Superior temporal gyrus (tissue), 1 donor: ENCODE results near the gene NUDT4.
"Not testable (repeated sequence)": the region's sequence is repeated elsewhere in the genome, so short reads cannot be mapped to it uniquely, and the experiment has no call there.

ENCODE experiments used
- DNase-seq: peaks from one replicate; pipeline ENCODE4 v3.0.0-alpha.2; 2016; ENCODE audit errors: extremely low spot score

The NUDT4 gene

DNA sequence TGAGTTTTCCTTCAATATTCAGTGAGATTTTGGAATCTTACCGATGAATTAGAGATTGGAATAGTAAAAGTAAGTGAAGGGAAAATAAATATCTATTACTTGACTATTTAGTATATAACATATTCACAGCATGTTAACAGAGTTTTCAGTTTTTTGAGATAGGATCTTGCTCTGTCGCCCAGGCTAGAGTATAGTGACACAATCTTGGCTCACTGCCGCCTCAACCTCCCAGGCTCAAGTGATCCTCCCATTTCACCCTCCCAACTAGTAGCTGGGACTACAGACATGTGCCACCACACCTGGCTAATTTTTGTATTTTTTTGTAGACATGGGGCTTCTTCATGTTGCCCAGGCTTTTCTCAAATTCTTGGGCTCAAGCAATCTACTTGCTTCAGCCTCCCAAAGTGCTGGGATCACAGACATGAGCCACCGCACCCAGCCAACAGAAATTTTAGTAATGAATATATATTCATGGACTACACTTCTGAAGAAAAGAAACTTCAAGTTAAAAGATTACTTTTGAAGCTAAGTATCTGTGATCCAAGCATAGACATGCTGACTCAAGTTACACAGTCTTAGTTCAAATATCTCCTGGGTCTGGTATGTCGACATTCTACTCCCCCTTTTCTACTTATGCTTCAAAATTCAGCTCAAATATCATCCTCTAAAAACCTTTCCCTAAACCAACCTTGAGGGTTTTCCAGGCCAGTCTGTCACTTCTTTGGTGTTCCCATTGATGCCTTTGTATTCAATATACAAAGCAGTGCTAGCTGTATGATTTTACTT lies 50.2 kb downstream of the NUDT4 start:
- no peak for DNase-seq

DNA sequence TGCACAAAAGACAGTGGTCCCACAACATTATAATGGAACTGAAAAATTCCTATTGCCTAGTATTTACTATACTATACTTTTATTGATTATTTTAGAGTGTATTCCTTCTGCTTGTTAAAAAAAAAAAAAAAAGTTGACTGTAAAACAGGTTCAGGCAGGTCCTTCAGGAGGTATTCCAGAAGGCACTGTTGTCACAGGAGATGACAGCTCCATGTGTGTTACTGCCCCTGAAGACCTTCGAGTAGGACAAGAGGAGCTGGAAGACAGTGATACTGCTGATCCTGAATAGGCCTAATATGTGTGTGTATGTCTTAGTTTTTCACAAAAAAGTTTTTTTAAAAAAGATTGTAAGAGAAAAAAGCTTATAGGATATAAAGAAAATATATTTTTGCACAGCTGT lies 51.7 kb downstream of the NUDT4 start:
- no peak for DNase-seq

DNA sequence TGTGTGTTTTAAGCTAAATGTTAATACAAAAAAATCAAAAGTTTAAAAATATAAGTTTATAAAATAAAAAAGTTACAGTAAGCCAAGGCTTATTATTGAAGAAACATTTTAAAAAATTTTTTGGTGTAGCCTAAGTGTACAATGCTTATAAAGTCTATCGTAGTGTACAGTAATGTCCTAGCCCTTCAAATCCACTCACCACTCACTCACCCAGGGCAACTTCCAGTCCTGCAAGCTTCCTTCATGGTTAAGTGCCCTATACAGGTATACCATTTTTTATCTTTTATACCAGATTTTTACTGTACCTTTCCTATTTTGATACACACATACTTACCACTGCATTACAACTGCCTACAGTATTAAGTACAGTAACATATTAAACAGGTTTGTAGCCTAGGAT lies 52.1 kb downstream of the NUDT4 start:
- no peak for DNase-seq

DNA sequence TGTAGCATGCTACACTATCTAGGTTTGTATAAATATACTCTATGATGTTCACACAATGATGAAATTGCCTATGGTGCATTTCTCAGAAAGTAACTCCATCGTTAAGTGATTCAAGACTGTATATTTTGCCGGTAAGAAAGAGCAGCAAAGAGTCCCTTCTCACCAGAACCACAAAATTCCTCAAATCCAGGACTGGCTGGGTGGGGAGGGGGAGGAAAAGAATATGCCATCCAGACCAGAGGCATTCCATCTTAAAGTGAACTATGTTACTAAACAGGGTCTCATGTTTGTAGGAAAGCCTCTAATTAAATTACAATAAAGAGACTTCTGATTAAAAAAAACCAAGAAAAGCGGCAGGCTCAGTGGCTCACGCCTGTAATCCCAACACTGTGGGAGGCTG lies 52.6 kb downstream of the NUDT4 start:
- no peak for DNase-seq

DNA sequence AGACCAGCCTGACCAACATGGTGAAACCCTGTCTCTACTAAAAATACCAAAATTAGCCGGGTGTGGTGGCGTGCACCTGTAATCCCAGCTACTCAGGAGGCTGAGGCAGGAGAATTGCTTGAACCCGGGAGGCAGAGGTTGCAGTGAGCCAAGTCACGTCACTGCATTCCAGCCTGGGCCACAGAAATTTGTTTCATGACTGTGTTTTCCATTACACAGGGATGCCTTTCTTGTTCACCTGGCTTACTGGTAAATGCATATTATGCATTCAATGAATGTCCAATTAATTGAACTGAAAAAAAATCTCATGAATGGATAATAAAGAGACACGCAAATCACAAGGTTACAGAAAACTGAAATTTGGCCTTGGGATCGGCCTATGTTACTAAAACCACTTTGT lies 54.3 kb downstream of the NUDT4 start:
- DNase-seq = not testable (repeated sequence)

DNA sequence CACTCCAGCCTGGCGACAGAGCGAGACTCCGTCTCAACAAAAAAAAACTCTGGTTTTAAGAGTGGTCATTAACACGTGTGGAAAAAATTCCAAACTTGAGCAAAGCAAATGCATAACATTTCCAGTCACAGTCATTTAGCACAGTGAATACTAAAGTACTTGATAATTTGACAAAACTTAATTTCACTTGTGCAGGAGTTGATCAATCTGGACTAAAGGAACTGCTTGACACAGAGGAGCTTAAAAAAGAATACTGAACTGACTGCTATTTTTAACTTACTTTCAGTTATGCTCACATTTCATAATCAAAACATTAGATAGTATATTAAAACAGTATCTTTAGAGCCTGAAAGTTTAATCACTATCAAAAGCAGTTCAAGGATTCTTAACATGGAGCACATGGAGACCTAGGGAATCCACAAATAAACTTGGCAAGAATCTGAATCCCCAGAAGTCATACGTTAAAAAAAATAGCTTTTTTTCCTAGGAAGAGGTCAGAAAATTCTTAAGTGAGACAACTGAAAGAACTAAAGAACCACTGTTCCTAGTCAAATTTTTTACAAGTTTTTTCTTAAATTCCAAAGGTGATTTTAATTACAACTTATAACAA lies 56.6 kb downstream of the NUDT4 start:
- no peak for DNase-seq

DNA sequence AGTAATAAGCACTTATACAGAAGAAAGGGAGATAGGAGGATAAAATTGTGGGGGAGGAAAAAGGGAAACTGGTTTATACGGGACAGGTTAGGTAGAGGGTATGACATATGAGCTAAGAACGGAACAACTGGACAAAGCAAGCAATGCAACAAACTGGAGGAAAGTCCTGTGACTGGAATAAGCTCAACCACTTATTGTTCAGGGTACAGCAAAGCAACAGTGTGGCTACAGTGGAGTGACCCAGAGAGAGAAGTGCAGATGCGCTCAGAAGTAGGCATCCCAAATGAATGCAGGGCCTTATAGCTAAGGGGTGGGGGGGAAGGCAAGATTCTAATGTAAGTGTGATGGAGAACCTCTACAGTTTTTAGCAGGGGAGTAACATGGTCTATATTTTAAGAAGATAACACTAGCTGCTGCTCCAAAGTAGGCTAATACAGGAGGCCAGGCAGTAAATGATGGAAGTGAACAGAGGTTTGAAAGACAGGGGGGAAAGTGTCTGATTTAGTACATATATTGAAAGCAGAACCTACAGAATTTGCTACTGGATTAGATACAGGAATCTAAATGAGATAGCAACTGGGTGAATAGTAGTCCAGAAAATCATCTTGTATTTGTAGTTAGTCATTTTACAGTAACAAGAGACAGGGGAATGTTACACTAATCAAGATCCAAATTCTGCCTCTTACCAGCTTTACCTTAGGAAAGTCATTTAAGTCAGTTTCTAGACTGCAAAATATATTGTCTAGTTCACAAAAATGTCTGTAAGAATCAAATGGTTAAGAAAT lies 60.7 kb downstream of the NUDT4 start:
- DNase-seq = no peak

- DNase-seq = no peak
Observed at GRCh38 chr12:93440043-93440835, 62.5 kb downstream of the NUDT4 start.

DNA sequence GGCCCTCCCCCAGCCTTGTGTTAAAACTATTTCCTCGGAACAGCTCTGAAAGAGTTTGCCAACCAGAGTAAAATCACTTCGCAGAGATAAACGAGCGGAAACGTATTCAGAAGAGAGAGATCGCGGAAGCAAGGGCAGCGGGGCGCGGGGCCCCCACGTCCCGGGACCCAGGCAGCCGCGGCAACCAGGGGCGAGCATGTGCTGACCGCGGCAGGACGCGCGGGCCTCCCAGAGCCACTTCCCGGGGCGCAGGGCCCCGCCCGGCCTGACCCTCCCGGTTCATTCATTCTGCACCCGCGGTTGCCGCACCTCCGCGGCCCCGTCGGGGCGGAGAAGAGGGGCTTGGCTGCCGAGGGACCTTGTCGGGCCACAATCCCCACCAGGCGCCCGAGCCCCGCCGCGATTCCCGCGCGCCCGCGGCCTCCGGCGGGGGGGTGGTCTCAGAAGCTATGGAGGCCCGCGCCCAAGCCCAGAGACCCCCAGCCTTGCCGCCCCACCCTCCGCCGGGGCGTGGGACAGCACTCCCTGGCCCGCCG lies 63.4 kb downstream of the NUDT4 start:
- no peak for DNase-seq

GRCh38 chr12:93441617-93442410 lies 64.1 kb downstream of the NUDT4 start, which contains the start of gene UBE2N:
UBE2N (minus strand) TSS chr12:93441947; CDS start chr12:93441884, 63 bp downstream.
- DNase-seq = peak; percentile 93

DNA sequence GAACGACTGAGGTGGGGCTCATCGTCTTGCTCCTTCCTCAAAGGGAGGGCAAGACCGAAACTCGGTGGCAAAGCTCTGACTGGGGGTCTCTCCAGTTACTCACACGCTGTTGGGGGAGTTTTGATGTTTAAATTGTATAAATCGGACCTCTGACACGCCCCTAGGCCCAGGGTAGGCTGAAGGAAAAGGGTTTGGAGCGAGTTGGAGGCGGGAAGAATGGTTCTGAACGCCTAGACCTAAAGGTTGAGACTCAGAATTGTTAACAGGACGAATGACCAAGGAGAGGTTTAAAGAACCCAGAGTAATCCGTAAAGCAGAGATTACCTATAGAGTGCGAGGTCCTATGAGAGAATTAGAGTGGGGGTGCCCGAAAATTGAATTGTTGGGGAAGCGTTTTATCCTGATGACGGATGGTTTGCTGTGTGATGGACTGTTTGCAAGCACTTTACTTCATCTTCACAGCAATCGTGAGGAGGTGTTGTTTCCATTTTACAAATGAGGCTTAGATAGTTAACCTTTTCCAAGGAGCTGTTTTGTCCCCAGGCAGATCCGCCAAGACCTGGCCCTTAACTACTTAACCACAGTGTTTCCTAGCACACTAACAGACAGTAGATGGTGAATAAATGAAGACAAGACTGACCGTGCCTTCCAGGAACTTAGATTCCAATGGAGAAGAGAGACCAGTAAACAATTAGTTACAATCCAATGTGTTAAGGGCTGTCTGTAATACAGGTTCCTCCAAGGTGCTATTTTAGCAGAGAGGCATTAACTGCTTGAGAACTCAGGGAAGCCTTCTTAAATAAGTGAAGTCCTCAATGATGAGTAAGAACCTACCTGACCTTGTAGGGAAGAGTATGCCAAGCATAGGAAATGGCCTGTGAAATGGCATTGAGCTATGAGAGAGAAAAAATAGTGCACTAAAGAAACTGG lies 65.0 kb downstream of the NUDT4 start:
- DNase-seq = no peak

DNA sequence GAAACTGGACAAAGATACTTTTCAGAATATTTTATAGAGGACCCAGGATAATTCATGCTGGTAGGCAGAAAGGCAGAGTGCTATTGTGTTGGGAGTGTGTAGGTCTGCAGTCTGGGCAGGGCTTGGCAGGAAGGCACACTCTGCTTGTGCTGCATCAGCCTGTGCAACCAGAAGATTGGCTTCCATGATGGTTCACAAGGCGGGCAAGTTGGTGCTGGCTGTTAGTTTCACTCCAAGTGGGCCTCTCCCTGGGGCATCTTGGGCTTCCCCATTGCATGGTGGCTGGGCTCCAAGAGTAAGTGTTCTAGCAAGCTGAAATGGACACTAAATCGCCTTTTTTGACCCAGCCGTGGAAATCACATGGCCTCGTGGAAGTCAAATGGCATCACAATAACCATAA lies 65.9 kb downstream of the NUDT4 start:
- DNase-seq = no peak

DNA sequence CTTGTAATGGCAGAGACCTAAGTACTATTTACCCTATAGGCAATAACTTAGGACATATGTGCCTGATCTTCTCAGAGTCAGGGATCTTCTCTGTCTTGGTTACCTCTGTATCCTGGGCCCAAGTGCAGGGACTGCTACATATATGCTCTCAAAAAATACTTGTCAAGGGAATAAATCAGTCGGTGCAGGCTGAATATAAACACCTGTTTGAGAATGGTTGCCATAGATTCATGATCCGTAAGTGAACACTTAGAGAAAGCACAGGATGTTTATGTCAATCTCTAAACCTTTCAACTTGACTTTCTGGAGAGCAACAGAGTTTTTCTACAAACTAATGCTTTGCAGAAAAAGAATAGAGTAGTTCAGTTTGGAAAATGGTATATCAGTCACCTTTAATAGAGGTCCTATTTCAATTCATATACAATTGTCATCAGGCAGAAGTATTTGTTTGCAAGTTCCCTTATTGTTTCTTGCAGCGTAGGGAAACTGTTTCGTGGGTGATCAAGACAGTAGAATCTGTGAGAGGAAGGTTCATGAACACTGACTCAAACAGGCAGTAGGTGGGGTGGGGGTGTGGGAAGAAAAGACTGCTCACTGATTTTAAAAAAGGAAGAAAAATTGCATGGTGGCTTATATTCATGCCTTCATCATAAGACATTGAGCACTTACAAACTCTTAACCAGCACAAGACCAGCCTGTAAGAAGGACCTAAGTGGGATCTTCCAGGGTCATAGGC lies 70.0 kb downstream of the NUDT4 start:
- DNase-seq = no peak

- no peak for DNase-seq
Observed at GRCh38 chr12:93448796-93449195, 71.1 kb downstream of the NUDT4 start.

DNA sequence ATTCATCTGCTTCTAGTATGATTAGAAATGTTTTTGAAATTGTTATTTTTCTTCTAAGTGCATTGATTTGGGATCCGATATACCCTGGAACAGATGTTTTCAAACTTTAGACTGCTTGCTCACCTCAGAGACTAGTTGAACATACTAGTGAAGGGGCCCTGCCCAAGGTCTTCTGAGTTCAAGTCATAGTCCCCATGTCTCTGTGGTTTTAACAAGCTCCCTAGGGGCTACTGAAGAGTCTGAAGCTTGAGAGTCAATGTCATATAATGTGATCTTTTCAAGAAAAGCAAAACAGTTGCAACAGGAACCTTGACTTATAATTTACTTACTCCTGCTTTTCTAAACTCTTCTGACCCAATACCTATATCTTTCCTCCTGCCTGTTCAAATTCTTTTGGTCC lies 71.6 kb downstream of the NUDT4 start:
- no peak for DNase-seq

DNA sequence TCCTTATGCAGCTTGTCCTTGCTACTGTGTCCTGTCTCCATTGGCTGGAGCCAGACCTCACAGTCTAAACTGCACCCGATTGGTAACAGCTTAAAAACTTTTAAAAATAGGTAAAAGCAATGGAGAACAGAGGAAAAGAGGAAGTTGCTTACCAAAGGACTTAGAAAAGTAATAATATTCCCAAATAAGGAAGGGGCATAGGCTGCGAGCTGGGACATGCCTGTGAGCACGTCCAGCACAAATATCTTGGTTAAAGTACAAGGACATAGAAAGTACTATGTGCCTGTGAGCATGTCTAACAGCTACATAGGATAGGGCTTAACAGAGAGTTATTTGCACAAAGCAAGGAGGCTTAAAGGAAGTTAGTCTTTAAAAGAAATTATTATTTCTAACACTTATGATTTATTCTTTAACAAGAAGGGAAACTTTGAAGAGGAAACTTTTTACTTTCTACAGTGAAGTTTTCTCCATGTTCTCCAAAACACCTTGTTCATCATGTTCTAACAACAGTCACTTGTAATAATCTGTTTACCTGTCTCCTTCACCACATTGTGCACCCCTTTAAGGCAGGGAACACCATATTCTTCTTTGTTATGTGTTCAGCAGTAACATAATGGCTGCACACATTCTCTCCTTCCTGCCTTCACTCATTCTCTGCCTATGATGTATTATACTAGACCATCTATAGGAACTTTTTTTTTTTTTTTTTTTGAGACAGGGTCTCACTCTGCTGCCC lies 73.9 kb downstream of the NUDT4 start:
- no peak for DNase-seq

- DNase-seq = no peak
Observed at GRCh38 chr12:93453633-93454032, 75.9 kb downstream of the NUDT4 start.

- no peak for DNase-seq
Observed at GRCh38 chr12:93456077-93456476, 78.4 kb downstream of the NUDT4 start.
